ENCODE data around the gene CEACAM18.

CEACAM18 gene

DNA sequence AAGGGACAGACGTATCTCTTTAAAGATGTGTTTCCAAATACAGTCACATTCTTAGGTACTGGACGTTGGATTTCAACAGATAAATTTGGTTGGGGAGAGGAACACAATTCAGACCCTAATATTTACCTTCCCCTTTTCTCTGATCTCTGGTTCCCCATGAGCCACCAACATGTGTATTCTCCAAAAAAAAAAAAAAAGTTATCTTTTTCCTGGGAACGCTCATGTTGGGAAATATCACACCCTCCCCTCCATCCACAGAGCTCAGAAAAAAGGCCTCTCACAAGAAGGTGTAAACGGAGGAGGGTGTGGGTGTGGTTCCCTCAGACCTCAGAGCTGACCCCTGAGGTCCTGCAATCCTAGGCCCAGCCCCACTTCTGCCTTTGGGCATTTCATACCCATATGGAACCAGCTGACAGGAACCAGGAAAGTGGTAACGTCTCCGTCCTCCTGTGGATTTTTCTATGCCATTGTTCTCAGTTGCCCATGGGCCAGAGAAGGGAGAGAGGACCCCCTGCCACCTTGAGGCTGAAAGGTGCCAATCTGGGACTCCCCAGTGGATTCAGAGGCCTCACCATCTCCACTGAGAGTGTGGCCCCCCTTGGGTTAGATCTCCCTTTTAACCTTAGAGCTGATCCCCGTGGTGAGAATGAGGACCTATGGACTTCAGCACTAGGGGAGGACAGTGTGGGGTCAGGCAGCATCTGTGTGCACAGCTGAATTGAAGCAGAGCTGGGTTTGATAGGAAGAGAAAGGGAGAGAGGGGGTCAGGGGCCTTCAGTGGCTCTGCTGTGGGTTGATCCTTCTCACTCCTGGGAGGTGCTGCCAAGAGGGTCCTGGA, 31.7 kb downstream of the CEACAM18 start:
- TF ChIP-seq ZFX (IDR thresholded peaks at IDR 0.05; ENCODE audit: borderline replicate concordance): no peak
- no peak for TF ChIP-seq CTCF (IDR thresholded peaks at IDR 0.05)
- H3K27ac ChIP-seq: no peak overlapping the region

DNA sequence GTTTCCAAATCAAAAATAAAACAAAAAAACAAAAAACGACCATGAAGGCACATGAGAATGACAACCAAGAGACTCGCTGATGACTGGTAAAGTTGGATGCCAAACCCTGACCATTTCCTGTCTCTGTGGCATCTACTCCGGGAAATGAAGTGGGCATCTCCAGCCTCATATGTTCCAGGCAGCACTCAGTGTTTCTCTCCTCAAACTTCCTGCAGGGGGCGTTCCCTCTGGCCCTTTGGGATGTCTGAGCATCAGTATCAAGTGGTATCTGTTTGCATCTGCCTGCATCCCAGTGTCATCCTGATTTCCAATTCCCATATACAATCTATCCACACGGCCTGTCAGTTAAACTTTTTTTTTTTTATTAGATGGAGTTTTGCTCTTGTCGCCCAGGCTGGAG, 33.0 kb downstream of the CEACAM18 start:
- TF ChIP-seq ZFX (IDR thresholded peaks at IDR 0.05; ENCODE audit: borderline replicate concordance): no peak
- TF ChIP-seq CTCF (IDR thresholded peaks at IDR 0.05): peak; percentile 51
- no peak overlapping the region for H3K27ac ChIP-seq

DNA sequence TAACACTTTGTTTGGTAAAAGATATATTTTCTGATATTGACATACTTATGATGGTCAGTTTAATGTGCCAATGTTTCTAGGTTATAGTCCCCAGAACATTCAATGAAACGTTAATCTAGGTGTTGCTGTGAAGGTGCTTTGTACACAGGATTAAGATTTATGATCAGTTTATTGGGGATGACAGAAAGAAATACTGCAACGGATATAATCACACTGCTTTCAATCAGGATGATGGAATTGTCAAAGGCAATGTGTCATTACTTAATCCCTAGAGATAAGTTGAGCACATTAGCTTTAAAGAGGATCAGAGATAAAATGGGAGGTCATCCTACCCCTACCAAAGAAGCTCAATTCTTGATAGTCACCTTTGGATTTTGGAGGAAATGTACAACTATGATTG, 35.6 kb downstream of the CEACAM18 start:
- no peak for TF ChIP-seq ZFX (IDR thresholded peaks at IDR 0.05; ENCODE audit: borderline replicate concordance)
- TF ChIP-seq CTCF (IDR thresholded peaks at IDR 0.05): no peak

GRCh38 chr19:51514866-51515481, 36.6 kb downstream of the CEACAM18 start:
- TF ChIP-seq CTCF (IDR thresholded peaks at IDR 0.05) (peak; percentile 91), ZFX (IDR thresholded peaks at IDR 0.05; ENCODE audit: borderline replicate concordance) (no peak)
- no peak overlapping the region for H3K27ac ChIP-seq

More for the DNA sequence above, 35.6 kb downstream of the CEACAM18 start:
- no peak overlapping the region for H3K27ac ChIP-seq

DNA sequence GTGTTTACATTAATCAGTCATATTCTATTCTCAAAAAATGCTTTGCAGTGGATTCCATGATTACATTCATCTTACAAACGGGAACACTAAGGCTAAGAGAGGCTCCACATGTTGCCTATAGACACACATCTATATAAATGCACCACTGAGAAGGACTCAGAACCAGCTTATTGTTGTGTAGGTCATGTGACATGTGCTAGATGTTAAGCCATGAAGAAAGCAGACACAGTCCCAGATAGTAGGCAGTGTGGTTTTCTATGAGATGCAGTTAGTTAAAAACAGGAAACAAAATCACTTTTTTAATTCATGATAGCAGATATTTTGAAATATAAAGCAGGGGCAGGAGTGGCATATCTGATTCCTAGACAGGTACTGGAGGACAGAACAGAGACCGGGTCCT, 42.4 kb downstream of the CEACAM18 start:
- TF ChIP-seq CTCF (IDR thresholded peaks at IDR 0.05) (no peak), ZFX (IDR thresholded peaks at IDR 0.05; ENCODE audit: borderline replicate concordance) (no peak)
- no peak overlapping the region for H3K27ac ChIP-seq

DNA sequence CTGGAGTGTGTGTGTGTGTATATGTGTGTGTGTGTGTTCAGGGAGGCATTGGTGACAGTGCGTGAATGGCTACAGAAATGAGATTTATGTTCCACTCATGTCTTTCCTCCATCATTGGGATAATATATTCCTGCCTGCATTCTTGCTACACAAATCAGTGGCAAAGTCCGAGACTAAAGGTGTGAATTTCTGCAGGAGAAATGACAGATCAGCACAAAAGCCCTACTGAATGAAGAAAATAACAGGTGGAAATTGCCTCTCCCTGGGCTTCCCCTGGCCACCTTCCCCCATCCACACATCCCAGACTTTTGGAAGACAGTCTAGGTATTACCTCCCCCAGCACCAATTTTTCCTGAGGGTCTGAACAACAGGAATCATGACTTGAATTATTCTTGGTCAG, 43.0 kb downstream of the CEACAM18 start:
- no peak for TF ChIP-seq ZFX (IDR thresholded peaks at IDR 0.05; ENCODE audit: borderline replicate concordance)
- no peak for TF ChIP-seq CTCF (IDR thresholded peaks at IDR 0.05)
- H3K27ac ChIP-seq: no peak overlapping the region

GRCh38 chr19:51521781-51522180, 43.4 kb downstream of the CEACAM18 start:
- H3K27ac ChIP-seq: no peak overlapping the region
- TF ChIP-seq CTCF (IDR thresholded peaks at IDR 0.05): no peak
- no peak for TF ChIP-seq ZFX (IDR thresholded peaks at IDR 0.05; ENCODE audit: borderline replicate concordance)

All from 22Rv1 (cell line).